SK-N-SH (cell line): ENCODE data around the gene TMEM178A.

Source experiments
- CHD2 ChIP-seq: fragments of 150-350 bp; IDR thresholded peaks from 2 replicates; pipeline ENCODE4 v1.6.1; 2018; ENCODE audit warnings: low read length; ENCODE audit not compliant: partially characterized antibody
- CTCF ChIP-seq: fragments of 200-600 bp; sonication (generic); IDR thresholded peaks from 2 replicates; pipeline ENCODE4 v1.6.1; 2017; ENCODE audit warnings: antibody characterized with exemption, mild to moderate bottlenecking, moderate library complexity
- EP300 ChIP-seq, 2 experiments: IDR thresholded peaks; 2 replicates each; pipeline versions ENCODE4 v1.4.0 to v1.6.1; 2012; ENCODE audit warnings: borderline replicate concordance in 1 of 2, low read depth in 1 of 2, low read length in 1 of 2
- FOSL2 ChIP-seq: IDR thresholded peaks from 2 replicates; pipeline ENCODE4 v1.4.0; 2012; ENCODE audit warnings: low read depth, mild to moderate bottlenecking, moderate library complexity, borderline replicate concordance
- FOXM1 ChIP-seq: IDR thresholded peaks from 2 replicates; pipeline ENCODE4 v1.4.0; 2012; ENCODE audit warnings: low read depth, mild to moderate bottlenecking
- IRF3 ChIP-seq: fragments of 150-350 bp; IDR thresholded peaks from 2 replicates; pipeline ENCODE4 v1.6.1; 2016; ENCODE audit warnings: mild to moderate bottlenecking, low read depth, low read length
- MAX ChIP-seq: IDR thresholded peaks from 2 replicates; pipeline ENCODE4 v1.4.0; 2012; ENCODE audit warnings: low read depth
- MXI1 ChIP-seq: IDR thresholded peaks from 2 replicates; pipeline ENCODE4 v1.6.1; 2012; ENCODE audit warnings: mild to moderate bottlenecking, low read depth, low read length, improper control_type of control experiment
- NRF1 ChIP-seq: IDR thresholded peaks from 2 replicates; pipeline ENCODE4 v1.6.1; 2012; ENCODE audit warnings: low read depth, mild to moderate bottlenecking, low read length
- POLR2AphosphoS5 ChIP-seq: IDR thresholded peaks from 2 replicates; pipeline ENCODE4 v1.6.1; 2012; ENCODE audit warnings: low read depth, low read length
- RAD21 ChIP-seq: IDR thresholded peaks from 2 replicates; pipeline ENCODE4 v1.6.1; 2012; ENCODE audit warnings: mild to moderate bottlenecking, low read length
- REST ChIP-seq: IDR thresholded peaks from 2 replicates; pipeline ENCODE4 v1.6.1; 2012; ENCODE audit warnings: mild to moderate bottlenecking, low read depth, low read length, moderate library complexity
- SMC3 ChIP-seq: IDR thresholded peaks from 2 replicates; pipeline ENCODE4 v1.6.1; 2012; ENCODE audit warnings: low read depth, low read length, improper control_type of control experiment
- TEAD4 ChIP-seq: IDR thresholded peaks from 2 replicates; pipeline ENCODE4 v1.4.0; 2012; ENCODE audit warnings: mild to moderate bottlenecking, borderline replicate concordance; ENCODE audit not compliant: insufficient read depth

GRCh38 chr2:39625927-39626270 lies 39.8 kb upstream of the TMEM178A start:
- TF ChIP-seq CTCF: no peak
- TF ChIP-seq TEAD4: no peak
- no peak for TF ChIP-seq CHD2
- no peak for TF ChIP-seq FOXM1
- no peak for TF ChIP-seq MXI1
- no peak for TF ChIP-seq REST
- TF ChIP-seq MAX: no peak
- no peak for TF ChIP-seq IRF3
- TF ChIP-seq EP300 (IDR thresholded peaks at IDR 0.05; ENCODE audit: borderline replicate concordance in 1 of 2, low read depth in 1 of 2, low read length in 1 of 2): no peak
- no peak for TF ChIP-seq SMC3
- no peak for TF ChIP-seq RAD21
- no peak for TF ChIP-seq POLR2AphosphoS5
- TF ChIP-seq FOSL2: no peak
- no peak for TF ChIP-seq NRF1
